Activated CD8-positive, alpha-beta memory T cell treated with anti-CD3 and anti-CD28 coated beads for 4 hours (primary cell): ENCODE results near the gene TM4SF4.
"Not testable (repeated sequence)": the region's sequence is repeated elsewhere in the genome, so short reads cannot be mapped to it uniquely, and the experiment has no call there.

ENCODE experiments used
- DNase-seq, 2 donors: peaks; one replicate each; pipeline ENCODE4 v3.0.0-alpha.2; 2020; ENCODE audit warnings: low read depth in 2 of 2

TM4SF4 gene, protein sequence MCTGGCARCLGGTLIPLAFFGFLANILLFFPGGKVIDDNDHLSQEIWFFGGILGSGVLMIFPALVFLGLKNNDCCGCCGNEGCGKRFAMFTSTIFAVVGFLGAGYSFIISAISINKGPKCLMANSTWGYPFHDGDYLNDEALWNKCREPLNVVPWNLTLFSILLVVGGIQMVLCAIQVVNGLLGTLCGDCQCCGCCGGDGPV

DNA sequence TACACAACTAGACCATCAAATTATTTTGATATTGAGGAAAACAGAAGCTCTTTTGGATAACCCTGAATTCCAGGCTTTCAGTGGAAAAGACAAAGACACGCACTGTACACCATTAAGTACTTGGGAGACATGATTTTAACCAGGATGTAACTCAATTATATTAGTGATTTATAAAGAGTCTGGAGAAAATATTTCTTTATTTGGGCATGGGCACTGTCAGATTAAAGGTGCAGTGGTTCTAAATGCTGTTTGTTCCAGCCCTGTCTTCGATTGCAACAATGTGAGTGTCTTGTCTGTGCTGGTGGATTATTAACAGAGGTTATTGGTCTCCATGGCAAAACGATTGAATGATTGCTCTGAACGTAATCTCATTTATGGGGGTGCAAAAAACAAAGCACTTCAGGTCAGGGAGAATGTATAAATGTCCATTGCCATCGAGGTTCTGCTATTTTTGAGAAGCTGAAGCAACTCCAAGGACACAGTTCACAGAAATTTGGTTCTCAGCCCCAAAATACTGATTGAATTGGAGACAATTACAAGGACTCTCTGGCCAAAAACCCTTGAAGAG is at the start of gene TM4SF4:
TM4SF4 (plus strand) TSS at position 448 of the 568 bp plus-strand sequence. CDS start 181 bp downstream, outside the sequence.
- DNase-seq: no peak

DNA sequence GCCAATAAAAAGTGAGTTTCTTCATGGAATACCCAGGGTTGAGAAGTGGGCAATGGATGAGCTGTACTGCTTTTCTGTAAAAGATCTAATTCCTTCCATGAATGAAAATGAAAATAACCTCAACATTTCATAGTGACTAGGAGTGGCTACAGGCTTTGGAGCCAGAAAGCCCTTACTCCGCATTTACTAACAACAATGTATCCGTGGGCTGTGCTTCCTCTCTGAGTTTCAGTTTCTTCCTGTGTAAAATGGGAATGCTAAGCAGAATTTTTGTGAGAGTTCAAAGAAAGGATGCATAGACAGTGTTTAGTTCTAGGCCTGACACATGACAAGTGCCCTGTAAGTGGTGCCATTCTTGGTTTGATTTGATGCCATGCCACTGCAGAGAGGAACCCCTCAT is 49.6 kb upstream of the TM4SF4 start:
- no peak for DNase-seq

- no peak for DNase-seq
Measured at GRCh38 chr3:149426325-149426724, 48.2 kb upstream of the TM4SF4 start.

- no peak for DNase-seq
Measured at GRCh38 chr3:149428087-149428486, 46.4 kb upstream of the TM4SF4 start.

DNA sequence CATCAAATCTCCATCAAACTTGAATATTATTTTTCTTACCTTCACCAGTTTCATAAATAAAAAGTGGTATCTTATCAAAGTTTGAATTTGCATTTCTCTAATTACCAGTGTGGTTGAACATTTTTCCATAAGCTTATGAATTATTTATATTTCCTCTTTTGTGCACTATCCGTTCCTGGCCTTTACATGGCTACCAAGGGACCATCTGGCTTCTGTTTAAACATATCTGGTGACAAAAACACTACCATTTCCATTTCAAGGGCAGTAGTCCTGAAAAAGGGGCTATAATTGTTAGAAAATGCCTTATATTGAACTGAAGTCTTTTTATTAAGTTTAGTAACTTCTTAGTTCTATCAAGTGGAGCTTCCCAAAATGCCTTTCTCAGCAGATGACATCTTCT is 44.3 kb upstream of the TM4SF4 start:
- no peak for DNase-seq

- no peak for DNase-seq
Measured at GRCh38 chr3:149432149-149432548, 42.3 kb upstream of the TM4SF4 start.

DNA sequence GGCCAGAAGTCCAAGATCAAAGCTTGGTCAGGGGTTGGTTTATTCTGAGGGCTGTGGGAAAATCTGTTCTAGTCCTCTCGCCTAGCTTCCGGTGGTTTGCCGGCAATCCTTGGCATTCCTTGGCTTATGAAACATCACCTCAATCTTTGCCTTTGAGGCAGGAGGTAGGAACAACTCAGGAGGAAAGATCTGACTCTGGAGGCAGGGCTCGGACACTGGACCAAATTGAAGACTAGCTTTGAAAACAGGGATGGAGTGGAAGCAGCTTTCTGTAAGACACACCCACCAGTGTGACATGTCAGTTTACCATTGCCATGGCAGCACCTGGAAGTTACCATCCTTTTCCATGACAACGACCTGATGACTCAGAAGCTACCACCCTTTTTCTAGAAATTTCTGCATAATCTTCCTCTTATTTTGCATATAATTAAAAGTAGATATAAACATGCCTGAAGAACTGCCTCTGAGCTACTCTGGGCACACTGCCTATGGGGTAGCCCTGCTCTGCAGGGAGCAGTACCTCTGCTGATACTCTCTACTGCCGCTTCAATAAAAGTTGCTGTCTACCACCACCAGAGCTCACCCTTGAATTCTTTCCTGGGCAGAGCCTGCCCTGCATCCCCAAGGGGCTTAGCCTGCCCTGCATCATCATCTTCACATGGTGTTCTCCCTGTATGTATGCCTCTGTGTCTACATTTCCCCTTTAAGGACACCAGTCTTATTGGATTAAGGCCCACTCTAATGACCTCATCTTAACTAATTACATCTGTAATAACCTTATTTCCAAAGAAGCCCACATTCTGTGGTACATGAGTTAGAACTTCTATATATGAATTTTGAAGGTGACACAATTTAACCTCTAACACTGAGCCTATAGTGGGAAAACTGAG is 38.3 kb upstream of the TM4SF4 start:
- no peak for DNase-seq

DNA sequence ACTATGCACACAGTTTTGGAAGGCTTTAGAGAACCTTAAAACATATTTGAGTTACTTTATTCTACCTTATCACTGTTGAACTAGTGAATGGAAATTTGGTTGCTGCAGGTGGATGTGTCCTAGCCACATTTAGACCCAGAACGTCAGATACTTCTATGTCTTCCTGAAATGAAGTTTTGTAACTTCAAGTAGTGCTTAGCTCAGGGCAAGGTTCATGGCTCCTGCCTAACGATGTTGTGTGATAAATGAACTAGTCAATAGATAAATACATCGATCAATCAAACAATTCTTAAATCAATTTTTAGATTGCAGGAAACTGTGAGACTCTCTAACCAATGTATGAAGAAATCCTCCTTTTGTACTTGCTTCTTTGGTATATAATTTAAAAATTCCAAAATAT is 37.2 kb upstream of the TM4SF4 start:
- DNase-seq: no peak

- no peak for DNase-seq
Measured at GRCh38 chr3:149437710-149438109, 36.8 kb upstream of the TM4SF4 start.

DNA sequence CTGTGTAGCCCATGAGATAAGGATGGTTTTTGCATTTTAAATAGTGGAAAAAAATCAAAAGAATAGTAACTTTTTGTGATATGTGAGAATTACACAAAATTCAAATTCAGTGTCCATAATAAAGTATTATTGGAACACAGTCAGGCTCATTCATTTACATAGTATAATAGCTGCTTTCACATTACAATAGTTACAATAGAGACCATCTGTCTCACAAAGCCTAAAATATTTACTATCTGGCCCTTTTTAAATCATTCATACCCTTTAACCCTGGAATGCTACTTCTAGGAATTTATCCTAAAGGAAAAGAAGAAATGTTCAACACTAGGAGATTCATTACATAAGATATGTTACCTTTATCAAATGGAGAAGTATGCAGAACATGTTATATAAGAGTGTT is 35.5 kb upstream of the TM4SF4 start:
- DNase-seq: no peak

DNA sequence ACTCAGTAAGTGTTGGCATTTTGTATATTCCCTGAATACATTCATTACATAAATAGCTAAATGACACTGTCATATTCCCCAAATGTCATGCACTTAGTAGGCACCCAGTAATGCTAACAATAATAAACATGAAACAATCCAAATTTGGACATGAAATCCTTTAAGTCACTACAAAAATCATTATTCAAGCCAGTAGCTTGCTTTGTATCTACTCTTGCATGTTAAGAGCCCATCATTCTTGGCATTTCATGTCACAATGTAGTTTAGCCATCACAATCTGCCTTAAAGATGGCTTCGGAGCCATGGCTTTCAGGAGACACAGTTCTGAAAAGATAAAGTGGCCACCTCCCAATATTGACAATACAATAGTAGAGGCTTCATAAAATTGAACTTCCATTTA is 32.9 kb upstream of the TM4SF4 start:
- no peak for DNase-seq

GRCh38 chr3:149442043-149442442 is 32.5 kb upstream of the TM4SF4 start:
- DNase-seq: no peak

DNA sequence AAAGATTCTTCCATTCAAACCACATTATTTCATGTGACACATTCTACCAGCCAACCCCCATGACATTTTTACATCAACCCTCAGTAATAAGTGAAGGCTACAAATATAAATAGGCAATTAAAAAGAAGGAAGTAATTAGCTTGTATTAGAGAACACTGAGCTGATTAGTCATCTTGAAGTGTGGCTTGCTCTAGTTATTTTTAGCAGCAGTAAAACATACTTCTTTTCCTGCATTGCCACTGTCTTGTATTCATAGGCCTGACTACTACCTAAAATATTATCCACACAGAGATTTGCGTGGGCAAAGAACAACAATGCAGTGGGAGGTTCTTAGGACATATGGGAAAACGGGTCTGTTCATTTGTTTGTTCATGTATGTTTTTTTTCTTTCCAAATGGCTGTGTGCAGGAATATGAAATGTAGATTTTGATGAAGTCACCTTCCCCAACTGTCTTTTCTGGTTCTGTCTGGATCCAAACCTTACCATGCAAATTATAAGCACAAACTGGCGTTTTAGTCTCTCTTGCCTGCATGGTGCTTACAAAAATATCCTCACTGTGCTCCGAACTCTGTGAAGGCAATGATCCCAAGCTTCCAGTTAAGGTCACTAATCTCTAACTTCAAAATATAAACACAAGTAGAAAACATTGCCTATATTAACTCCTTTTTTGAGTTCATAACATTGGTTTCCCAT is 31.5 kb upstream of the TM4SF4 start:
- no peak for DNase-seq

- DNase-seq: no peak
Measured at GRCh38 chr3:149443545-149443912, 31.0 kb upstream of the TM4SF4 start.

GRCh38 chr3:149444867-149445266 is 29.6 kb upstream of the TM4SF4 start:
- not testable (repeated sequence) for DNase-seq

DNA sequence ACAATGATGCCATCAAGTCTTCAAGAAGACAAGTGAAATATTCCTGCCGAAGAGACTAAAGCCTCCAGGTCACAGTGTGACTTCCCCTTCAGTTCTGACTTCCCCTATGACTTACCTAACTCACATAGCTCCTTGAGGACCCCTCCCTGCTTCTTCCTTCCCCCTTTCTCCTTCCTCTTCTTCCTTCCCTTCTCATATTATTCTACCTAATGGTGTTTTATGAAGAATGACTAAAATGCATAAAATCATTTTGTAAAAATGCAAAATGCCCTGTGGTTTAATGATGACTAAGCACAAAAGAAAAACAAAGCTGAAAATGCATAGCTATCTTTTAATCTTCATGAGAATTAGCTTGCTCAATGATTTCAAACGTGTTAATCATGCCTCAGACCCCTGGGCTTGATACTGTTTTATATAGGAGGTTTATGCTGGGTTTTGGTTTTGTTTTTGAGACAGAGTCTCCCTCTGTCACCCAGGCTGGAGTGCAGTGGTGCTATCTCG is 26.1 kb upstream of the TM4SF4 start:
- DNase-seq: no peak

- no peak for DNase-seq
Measured at GRCh38 chr3:149449182-149449581, 25.3 kb upstream of the TM4SF4 start.

DNA sequence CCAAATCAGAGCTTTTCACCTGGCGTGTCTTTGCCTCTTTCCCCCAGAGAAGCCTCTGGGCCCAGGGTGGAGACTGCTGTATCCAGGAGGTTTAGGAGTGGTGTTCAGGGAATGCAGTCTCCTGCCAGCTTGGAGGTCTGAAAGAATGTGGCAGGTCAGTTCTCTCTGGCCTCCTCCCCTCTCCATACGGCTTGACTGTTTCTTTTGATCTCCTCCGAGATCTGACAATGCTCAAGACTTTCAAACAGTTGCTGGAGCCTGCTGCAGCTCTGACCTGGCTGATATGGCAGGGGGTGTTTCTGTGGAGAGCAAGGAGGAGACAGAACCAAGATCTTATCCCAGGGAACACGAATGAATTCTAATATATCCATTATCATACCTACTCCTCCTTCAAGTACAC is 24.7 kb upstream of the TM4SF4 start:
- no peak for DNase-seq

DNA sequence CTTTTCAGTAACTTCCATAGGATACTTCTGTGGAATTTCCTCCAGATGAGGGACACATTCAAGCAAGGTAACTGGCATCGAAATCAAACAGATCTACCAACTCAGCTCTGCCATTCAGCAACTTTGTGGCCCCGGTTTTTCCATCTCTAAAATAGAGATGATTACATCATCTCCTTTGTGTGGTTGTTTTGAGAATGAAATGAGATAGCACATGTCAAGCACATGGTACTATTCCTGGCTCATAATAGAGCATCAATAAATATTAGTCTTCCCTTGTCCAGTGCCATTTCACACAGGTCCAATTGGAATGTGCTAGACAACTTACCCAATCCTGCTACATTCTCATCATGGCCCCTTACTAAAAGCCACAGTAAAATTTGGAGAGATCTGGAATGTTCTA is 24.2 kb upstream of the TM4SF4 start:
- no peak for DNase-seq

- DNase-seq: no peak
Measured at GRCh38 chr3:149452036-149452435, 22.5 kb upstream of the TM4SF4 start.

DNA sequence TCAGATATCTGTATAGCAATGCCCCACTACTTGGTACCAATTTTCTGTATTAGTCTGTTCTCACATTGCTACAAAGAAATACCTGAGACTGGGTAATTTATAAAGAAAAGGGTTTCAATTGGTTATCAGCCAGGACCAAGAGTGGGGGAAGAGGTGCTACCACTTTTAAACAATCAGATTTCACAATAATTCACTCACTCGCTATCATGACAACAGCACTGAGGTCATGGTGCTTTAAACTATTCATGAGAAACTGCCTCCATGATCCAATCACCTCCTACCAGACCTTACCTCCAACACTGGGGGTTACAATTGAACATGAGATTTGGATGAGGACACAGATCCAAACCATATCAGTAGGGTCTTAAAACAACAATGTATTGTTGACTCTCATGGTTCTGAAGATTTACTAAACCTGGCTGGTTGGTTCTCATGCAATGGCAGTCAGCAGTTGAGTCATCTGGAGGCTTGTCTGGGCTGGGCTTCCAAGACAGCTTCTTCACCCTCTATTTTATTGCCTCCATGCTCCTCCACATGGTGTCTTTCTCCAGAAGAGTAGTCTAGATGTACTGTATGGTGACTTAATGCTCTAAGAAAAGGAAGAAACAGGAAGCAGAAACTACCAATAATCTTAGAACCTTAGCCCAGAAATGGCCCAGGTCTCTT is 21.2 kb upstream of the TM4SF4 start:
- no peak for DNase-seq

DNA sequence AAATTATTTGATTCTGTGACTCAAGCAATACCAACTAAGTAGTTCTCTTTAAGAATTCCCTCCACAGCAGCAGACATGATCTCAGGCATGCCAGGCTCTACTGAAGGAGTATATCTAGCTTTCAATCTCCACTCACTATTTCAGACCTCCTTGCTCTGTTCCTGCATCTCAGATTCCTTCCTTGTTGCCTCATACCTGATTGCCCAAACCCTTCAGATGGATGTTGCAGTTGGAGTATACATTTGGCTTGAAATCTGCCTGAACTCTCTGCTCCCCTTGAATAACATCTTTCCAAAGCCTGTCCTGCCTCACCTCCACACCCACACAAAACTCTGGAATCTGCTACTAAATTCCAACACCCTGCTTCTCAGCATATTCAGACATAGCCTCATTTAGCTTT is 19.8 kb upstream of the TM4SF4 start:
- DNase-seq: no peak
